ENCODE results near the gene RABGEF1.
A peak's percentile ranks its signal among the peaks of the same experiment; 100 is the strongest.
"Not testable (repeated sequence)": the region's sequence is repeated elsewhere in the genome, so short reads cannot be mapped to it uniquely, and the experiment has no call there.

The RABGEF1 gene

GRCh38 chr7:66832531-66833351, 92.2 kb downstream of the RABGEF1 start:
- Histone ChIP-seq H3K27ac (ENCODE audit: low read depth, low read length, severe bottlenecking) (no peak overlapping the region), H3K4me3 (ENCODE audit: extremely low read depth, insufficient read depth, low read length, poor library complexity, severe bottlenecking) (no peak overlapping the region), H3K36me3 (ENCODE audit: control insufficient read depth, insufficient read depth, low read length) (no peaks in the 10 kb centered on the region), H3K9me3 (ENCODE audit: control insufficient read depth, low read length) (peaks cover 7% of the 10 kb centered on the region), H3K4me1 (ENCODE audit: control insufficient read depth, insufficient read depth, low read length, poor library complexity, severe bottlenecking) (no peaks in the 10 kb centered on the region)
- whole genome bisulfite sequencing, 2 experiments (ENCODE audit: insufficient coverage in 2 of 2): 85 to 94% methylated on average over 8 to 10 of the region's 12 CpGs

GRCh38 chr7:66837007-66837406, 96.5 kb downstream of the RABGEF1 start:
- no peaks in the 10 kb centered on the region for H3K36me3 ChIP-seq (ENCODE audit: control insufficient read depth, insufficient read depth, low read length)
- H3K27ac ChIP-seq (ENCODE audit: low read depth, low read length, severe bottlenecking): no peak overlapping the region
- H3K4me1 ChIP-seq (ENCODE audit: control insufficient read depth, insufficient read depth, low read length, poor library complexity, severe bottlenecking): no peaks in the 10 kb centered on the region
- 35 to 48% methylated on average over 3 of the region's 5 CpGs for WGBS, 2 experiments (ENCODE audit: insufficient coverage in 2 of 2)
- H3K4me3 ChIP-seq (ENCODE audit: extremely low read depth, insufficient read depth, low read length, poor library complexity, severe bottlenecking): no peak overlapping the region
- H3K9me3 ChIP-seq (ENCODE audit: control insufficient read depth, low read length): peaks cover 7% of the 10 kb centered on the region

- Histone ChIP-seq H3K27ac (ENCODE audit: low read depth, low read length, severe bottlenecking) (no peak overlapping the region), H3K36me3 (ENCODE audit: control insufficient read depth, insufficient read depth, low read length) (no peaks in the 10 kb centered on the region), H3K4me3 (ENCODE audit: extremely low read depth, insufficient read depth, low read length, poor library complexity, severe bottlenecking) (no peak overlapping the region), H3K9me3 (ENCODE audit: control insufficient read depth, low read length) (peaks cover 7% of the 10 kb centered on the region), H3K4me1 (ENCODE audit: control insufficient read depth, insufficient read depth, low read length, poor library complexity, severe bottlenecking) (no peaks in the 10 kb centered on the region)
- WGBS, 2 experiments (ENCODE audit: insufficient coverage in 2 of 2): 92 to 95% methylated on average over 8 to 9 of the region's 9 CpGs
These were observed 97.1 kb downstream of the RABGEF1 start for GRCh38 chr7:66837661-66838060.

GRCh38 chr7:66839814-66840213, 99.3 kb downstream of the RABGEF1 start:
- WGBS, 2 experiments (ENCODE audit: insufficient coverage in 2 of 2): 83 to 91% methylated on average over 6 to 8 of the region's 8 CpGs
- H3K4me1 ChIP-seq (ENCODE audit: control insufficient read depth, insufficient read depth, low read length, poor library complexity, severe bottlenecking): no peaks in the 10 kb centered on the region
- H3K36me3 ChIP-seq (ENCODE audit: control insufficient read depth, insufficient read depth, low read length): no peaks in the 10 kb centered on the region
- H3K4me3 ChIP-seq (ENCODE audit: extremely low read depth, insufficient read depth, low read length, poor library complexity, severe bottlenecking): no peak overlapping the region
- H3K27ac ChIP-seq (ENCODE audit: low read depth, low read length, severe bottlenecking): no peak overlapping the region
- H3K9me3 ChIP-seq (ENCODE audit: control insufficient read depth, low read length): peaks cover 7% of the 10 kb centered on the region

GRCh38 chr7:66840316-66840715, 99.8 kb downstream of the RABGEF1 start:
- Histone ChIP-seq H3K27ac (ENCODE audit: low read depth, low read length, severe bottlenecking) (no peak overlapping the region), H3K4me3 (ENCODE audit: extremely low read depth, insufficient read depth, low read length, poor library complexity, severe bottlenecking) (no peak overlapping the region), H3K4me1 (ENCODE audit: control insufficient read depth, insufficient read depth, low read length, poor library complexity, severe bottlenecking) (peaks cover 2% of the 10 kb centered on the region), H3K9me3 (ENCODE audit: control insufficient read depth, low read length) (peaks cover 7% of the 10 kb centered on the region), H3K36me3 (ENCODE audit: control insufficient read depth, insufficient read depth, low read length) (no peaks in the 10 kb centered on the region)
- WGBS, 2 experiments (ENCODE audit: insufficient coverage in 2 of 2): 76% methylated on average over 4 of the region's 5 CpGs; no CpG with 5 or more reads in 1 of the 2 experiments

- Histone ChIP-seq H3K4me1 (ENCODE audit: control insufficient read depth, insufficient read depth, low read length, poor library complexity, severe bottlenecking) (peaks cover 10% of the 10 kb centered on the region), H3K9me3 (ENCODE audit: control insufficient read depth, low read length) (peaks cover 2% of the 10 kb centered on the region), H3K36me3 (ENCODE audit: control insufficient read depth, insufficient read depth, low read length) (no peaks in the 10 kb centered on the region), H3K4me3 (ENCODE audit: extremely low read depth, insufficient read depth, low read length, poor library complexity, severe bottlenecking) (no peak overlapping the region), H3K27ac (ENCODE audit: low read depth, low read length, severe bottlenecking) (no peak overlapping the region)
- 89 to 90% methylated on average over 4 of the region's 5 CpGs for WGBS, 2 experiments (ENCODE audit: insufficient coverage in 2 of 2)
These were observed 101.4 kb downstream of the RABGEF1 start for GRCh38 chr7:66841898-66842297.

GRCh38 chr7:66843492-66843891, 103.0 kb downstream of the RABGEF1 start:
- peaks cover 11% of the 10 kb centered on the region for H3K4me1 ChIP-seq (ENCODE audit: control insufficient read depth, insufficient read depth, low read length, poor library complexity, severe bottlenecking)
- not testable (repeated sequence) for H3K9me3 ChIP-seq (ENCODE audit: control insufficient read depth, low read length); H3K4me3 ChIP-seq (ENCODE audit: extremely low read depth, insufficient read depth, low read length, poor library complexity, severe bottlenecking); H3K27ac ChIP-seq (ENCODE audit: low read depth, low read length, severe bottlenecking); H3K36me3 ChIP-seq (ENCODE audit: control insufficient read depth, insufficient read depth, low read length)
- WGBS, 2 experiments (ENCODE audit: insufficient coverage in 2 of 2): 84 to 87% methylated on average over 6 to 7 of the region's 7 CpGs

GRCh38 chr7:66844552-66845378, 104.2 kb downstream of the RABGEF1 start:
- peak overlapping the region; percentile 99 for H3K27ac ChIP-seq (ENCODE audit: low read depth, low read length, severe bottlenecking)
- H3K36me3 ChIP-seq (ENCODE audit: control insufficient read depth, insufficient read depth, low read length): no peaks in the 10 kb centered on the region
- 0 to 2% methylated on average over 55 to 57 of the region's 61 CpGs for WGBS, 2 experiments (ENCODE audit: insufficient coverage in 2 of 2)
- H3K9me3 ChIP-seq (ENCODE audit: control insufficient read depth, low read length): no peaks in the 10 kb centered on the region
- H3K4me3 ChIP-seq (ENCODE audit: extremely low read depth, insufficient read depth, low read length, poor library complexity, severe bottlenecking): peak overlapping the region; percentile 81
- peaks cover 11% of the 10 kb centered on the region for H3K4me1 ChIP-seq (ENCODE audit: control insufficient read depth, insufficient read depth, low read length, poor library complexity, severe bottlenecking)

- Histone ChIP-seq H3K4me3 (ENCODE audit: extremely low read depth, insufficient read depth, low read length, poor library complexity, severe bottlenecking) (peak overlapping the region; percentile 81), H3K27ac (ENCODE audit: low read depth, low read length, severe bottlenecking) (peak overlapping the region; percentile 99), H3K36me3 (ENCODE audit: control insufficient read depth, insufficient read depth, low read length) (no peaks in the 10 kb centered on the region), H3K9me3 (ENCODE audit: control insufficient read depth, low read length) (no peaks in the 10 kb centered on the region), H3K4me1 (ENCODE audit: control insufficient read depth, insufficient read depth, low read length, poor library complexity, severe bottlenecking) (peaks cover 11% of the 10 kb centered on the region)
- WGBS, 2 experiments (ENCODE audit: insufficient coverage in 2 of 2): 83 to 89% methylated on average over 18 to 19 of the region's 19 CpGs
These were observed 105.0 kb downstream of the RABGEF1 start for GRCh38 chr7:66845379-66846095.

GRCh38 chr7:66846096-66846445, 105.5 kb downstream of the RABGEF1 start:
- not testable (repeated sequence) for H3K36me3 ChIP-seq (ENCODE audit: control insufficient read depth, insufficient read depth, low read length); H3K27ac ChIP-seq (ENCODE audit: low read depth, low read length, severe bottlenecking); H3K4me3 ChIP-seq (ENCODE audit: extremely low read depth, insufficient read depth, low read length, poor library complexity, severe bottlenecking); H3K9me3 ChIP-seq (ENCODE audit: control insufficient read depth, low read length)
- peaks cover 11% of the 10 kb centered on the region for H3K4me1 ChIP-seq (ENCODE audit: control insufficient read depth, insufficient read depth, low read length, poor library complexity, severe bottlenecking)
- WGBS, 2 experiments (ENCODE audit: insufficient coverage in 2 of 2): 92 to 100% methylated on average over 4 of the region's 4 CpGs

Measured in mesodermal cell (in vitro differentiated cells).